Astrocyte (in vitro differentiated cells and primary cell): Measurements from ENCODE around the gene ANGPTL1.

ENCODE experiments used
- EZH2 ChIP-seq: IDR thresholded peaks from 2 replicates; pipeline ENCODE4 v1.6.1; 2012; ENCODE audit warnings: mild to moderate bottlenecking, low read length, inconsistent platforms; ENCODE audit not compliant: insufficient read depth
- TF ChIP-seq, protein P1 (sequence below): IDR thresholded peaks from 2 replicates; pipeline ENCODE4 v1.5.1; 2011; ENCODE audit warnings: low read depth, mild to moderate bottlenecking, inconsistent platforms, low read length, moderate library complexity; ENCODE audit not compliant: insufficient read depth

DNA sequence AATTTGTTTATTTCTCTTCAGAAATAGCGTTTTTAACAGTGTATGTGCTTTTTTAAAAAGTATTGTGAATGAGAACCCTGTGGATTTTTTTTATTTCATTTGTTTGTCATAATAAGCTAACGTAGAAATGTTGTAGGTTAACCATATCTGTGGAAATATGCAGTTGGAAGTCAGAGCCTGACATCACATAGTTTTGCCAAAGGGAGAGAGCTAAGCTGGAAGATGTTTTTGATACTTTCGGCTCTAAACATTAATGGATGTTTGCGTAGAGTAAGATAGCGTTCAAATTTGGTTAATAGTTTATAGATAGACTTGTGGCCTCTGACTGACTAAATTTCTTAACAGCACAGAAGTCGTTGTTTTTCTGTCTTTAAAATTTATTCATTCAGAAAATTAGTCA, 47.4 kb upstream of the ANGPTL1 start:
- TF ChIP-seq, protein P1, sequence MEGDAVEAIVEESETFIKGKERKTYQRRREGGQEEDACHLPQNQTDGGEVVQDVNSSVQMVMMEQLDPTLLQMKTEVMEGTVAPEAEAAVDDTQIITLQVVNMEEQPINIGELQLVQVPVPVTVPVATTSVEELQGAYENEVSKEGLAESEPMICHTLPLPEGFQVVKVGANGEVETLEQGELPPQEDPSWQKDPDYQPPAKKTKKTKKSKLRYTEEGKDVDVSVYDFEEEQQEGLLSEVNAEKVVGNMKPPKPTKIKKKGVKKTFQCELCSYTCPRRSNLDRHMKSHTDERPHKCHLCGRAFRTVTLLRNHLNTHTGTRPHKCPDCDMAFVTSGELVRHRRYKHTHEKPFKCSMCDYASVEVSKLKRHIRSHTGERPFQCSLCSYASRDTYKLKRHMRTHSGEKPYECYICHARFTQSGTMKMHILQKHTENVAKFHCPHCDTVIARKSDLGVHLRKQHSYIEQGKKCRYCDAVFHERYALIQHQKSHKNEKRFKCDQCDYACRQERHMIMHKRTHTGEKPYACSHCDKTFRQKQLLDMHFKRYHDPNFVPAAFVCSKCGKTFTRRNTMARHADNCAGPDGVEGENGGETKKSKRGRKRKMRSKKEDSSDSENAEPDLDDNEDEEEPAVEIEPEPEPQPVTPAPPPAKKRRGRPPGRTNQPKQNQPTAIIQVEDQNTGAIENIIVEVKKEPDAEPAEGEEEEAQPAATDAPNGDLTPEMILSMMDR = no peak
- TF ChIP-seq EZH2 = no peak
